ENCODE results near the gene D2HGDH. TPM values are rescaled to one million over a fixed set of nuclear protein-coding genes. Genes with fewer than 3 reads are reported as not detected.
A peak's percentile ranks its signal among the peaks of the same experiment; 100 is the strongest.

D2HGDH gene
- total and polyA plus RNA-seq, 9 of the 15 experiments (the other 6 are each of a cell fraction or from before 2014, with no cell fraction given): 0.39 to 30.8 (median 10.3) TPM

GRCh38 chr2:241772063-241772499, 37.7 kb downstream of the D2HGDH start (continued):
- TF ChIP-seq PREB (CRISPR knock-in tag; IDR thresholded peaks at IDR 0.05) (no peak), MAFK (IDR thresholded peaks at IDR 0.05; ENCODE audit: low read length) (peak; percentile 51; the same call in 1 of the 2 replicates), ZNF316 (IDR thresholded peaks at IDR 0.05) (peak; percentile 70), U2AF1 (optimal IDR thresholded peaks at IDR 0.05; ENCODE audit: low read depth, low read length) (no peak), RBM34 (IDR thresholded peaks at IDR 0.05; ENCODE audit: borderline replicate concordance, insufficient read depth, low read length) (no peak), ZNF24 (IDR thresholded peaks at IDR 0.05) (no peak), XRCC3 (IDR thresholded peaks at IDR 0.05) (no peak), POLR2A (conservative IDR thresholded peaks at IDR 0.05) (no peak), PHF20 (IDR thresholded peaks at IDR 0.05; ENCODE audit: partially characterized antibody) (no peak), BCOR (IDR thresholded peaks at IDR 0.05) (no peak), HCFC1 (IDR thresholded peaks at IDR 0.05; ENCODE audit: low read depth, low read length) (no peak), NR1H2 (CRISPR knock-in tag; IDR thresholded peaks at IDR 0.05) (no peak), HBP1 (CRISPR knock-in tag; IDR thresholded peaks at IDR 0.05) (no peak), PKNOX1 (IDR thresholded peaks at IDR 0.05) (peak; percentile 70; the same call in 1 of the 2 replicates), DACH1 (IDR thresholded peaks at IDR 0.05; ENCODE audit: partially characterized antibody) (peak; percentile 38), XRCC5 (IDR thresholded peaks at IDR 0.05; ENCODE audit: low read depth, low read length) (no peak), SRSF9 (IDR thresholded peaks at IDR 0.05; ENCODE audit: borderline replicate concordance, low read depth, low read length) (no peak), ARID3B (CRISPR knock-in tag; IDR thresholded peaks at IDR 0.05; ENCODE audit: borderline replicate concordance) (no peak), NFE2 (IDR thresholded peaks at IDR 0.05; ENCODE audit: low read depth) (no peak), TFE3 (CRISPR knock-in tag; IDR thresholded peaks at IDR 0.05) (peak; percentile 27; the same call in 1 of the 2 replicates), MTA2 (IDR thresholded peaks at IDR 0.05; ENCODE audit: low read depth) (no peak)
